ENCODE data around the gene ADCYAP1R1.

ADCYAP1R1 gene

GRCh38 chr7:31051598-31052486, at the start of gene ADCYAP1R1:
Gene ADCYAP1R1 (plus strand): TSS chr7:31052308. CDS start chr7:31063265, 10,957 bp downstream.
- peak; percentile 48 for DNase-seq (ENCODE audit: low read depth, low spot score)

GRCh38 chr7:31003097-31003496, 49.0 kb upstream of the ADCYAP1R1 start:
- no peak for DNase-seq (ENCODE audit: low read depth, low spot score)

- DNase-seq (ENCODE audit: low read depth, low spot score), result peak; percentile 49
Measured at GRCh38 chr7:31003721-31004120, 48.4 kb upstream of the ADCYAP1R1 start.

- no peak for DNase-seq (ENCODE audit: low read depth, low spot score)
Measured at GRCh38 chr7:31004393-31004792, 47.7 kb upstream of the ADCYAP1R1 start.

- no peak for DNase-seq (ENCODE audit: low read depth, low spot score)
Measured at GRCh38 chr7:31006857-31007256, 45.3 kb upstream of the ADCYAP1R1 start.

GRCh38 chr7:31007634-31008033, 44.5 kb upstream of the ADCYAP1R1 start:
- no peak for DNase-seq (ENCODE audit: low read depth, low spot score)

GRCh38 chr7:31014826-31015225, 37.3 kb upstream of the ADCYAP1R1 start:
- DNase-seq (ENCODE audit: low read depth, low spot score), result no peak

- no peak for DNase-seq (ENCODE audit: low read depth, low spot score)
Measured at GRCh38 chr7:31017032-31017675, 35.0 kb upstream of the ADCYAP1R1 start.

GRCh38 chr7:31017721-31018120, 34.4 kb upstream of the ADCYAP1R1 start:
- no peak for DNase-seq (ENCODE audit: low read depth, low spot score)

- no peak for DNase-seq (ENCODE audit: low read depth, low spot score)
Measured at GRCh38 chr7:31019509-31019908, 32.6 kb upstream of the ADCYAP1R1 start.

GRCh38 chr7:31020161-31020560, 31.9 kb upstream of the ADCYAP1R1 start:
- DNase-seq (ENCODE audit: low read depth, low spot score), result no peak

GRCh38 chr7:31020652-31021051, 31.5 kb upstream of the ADCYAP1R1 start:
- no peak for DNase-seq (ENCODE audit: low read depth, low spot score)

GRCh38 chr7:31022117-31022516, 30.0 kb upstream of the ADCYAP1R1 start:
- DNase-seq (ENCODE audit: low read depth, low spot score), result no peak

GRCh38 chr7:31022726-31023125, 29.4 kb upstream of the ADCYAP1R1 start:
- no peak for DNase-seq (ENCODE audit: low read depth, low spot score)

- no peak for DNase-seq (ENCODE audit: low read depth, low spot score)
Measured at GRCh38 chr7:31023877-31024276, 28.2 kb upstream of the ADCYAP1R1 start.

GRCh38 chr7:31027161-31027965, 24.7 kb upstream of the ADCYAP1R1 start:
- peak; percentile 69 for DNase-seq (ENCODE audit: low read depth, low spot score)

GRCh38 chr7:31028006-31028405, 24.1 kb upstream of the ADCYAP1R1 start:
- no peak for DNase-seq (ENCODE audit: low read depth, low spot score)

GRCh38 chr7:31028417-31028992, 23.6 kb upstream of the ADCYAP1R1 start:
- no peak for DNase-seq (ENCODE audit: low read depth, low spot score)

- DNase-seq (ENCODE audit: low read depth, low spot score), result no peak
Measured at GRCh38 chr7:31029251-31030042, 22.7 kb upstream of the ADCYAP1R1 start.

- peak; percentile 31 for DNase-seq (ENCODE audit: low read depth, low spot score)
Measured at GRCh38 chr7:31033674-31034300, 18.3 kb upstream of the ADCYAP1R1 start.
